HFF-Myc (cell line): Measurements from ENCODE around the gene DUS2.
A peak's percentile ranks its signal among the peaks of the same experiment; 100 is the strongest.
"Not testable (repeated sequence)": the region's sequence is repeated elsewhere in the genome, so short reads cannot be mapped to it uniquely, and the experiment has no call there.

Experiments
- DNase-seq: peaks from one replicate; pipeline ENCODE4 v3.0.0-alpha.2; 2011; ENCODE audit warnings: low read depth; ENCODE audit errors: extremely low read depth
- H3K4me3 ChIP-seq: replicated peaks from 2 replicates; pipeline ENCODE4 v1.5.1; 2011; ENCODE audit warnings: low read depth, mild to moderate bottlenecking, control low read depth, low read length
- TF ChIP-seq, protein P1 (sequence below): IDR thresholded peaks from 2 replicates; pipeline ENCODE4 v1.5.1; 2012; ENCODE audit warnings: mild to moderate bottlenecking, low read depth, low read length, control low read depth; ENCODE audit errors: missing control alignments

DUS2 gene

DNA sequence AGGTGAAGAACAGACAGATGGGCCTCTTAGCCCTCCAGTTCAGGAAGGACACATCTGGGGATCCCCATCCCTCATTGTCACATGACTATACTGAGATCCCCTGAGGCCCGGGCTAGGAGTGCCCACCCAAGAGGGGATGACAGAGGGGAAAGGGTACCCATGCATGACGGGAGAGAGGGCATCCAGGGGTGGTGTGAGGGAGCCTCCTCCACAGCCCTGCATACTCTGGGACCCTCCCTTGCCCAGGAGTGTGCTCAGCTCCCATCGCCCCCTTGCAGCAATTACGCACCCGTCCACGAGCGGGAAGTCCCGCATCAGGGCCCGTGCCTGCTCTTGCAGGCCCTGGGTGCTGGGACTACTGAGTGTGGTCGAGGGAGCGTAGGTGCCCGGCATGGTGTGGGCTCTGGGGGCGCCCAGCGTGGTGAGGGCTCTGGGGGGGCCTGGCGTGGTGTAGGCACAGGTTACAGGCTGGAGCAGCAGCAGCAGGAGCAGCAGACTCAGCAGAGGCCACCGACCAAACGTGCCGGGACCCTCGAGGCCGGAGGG is 30.4 kb upstream of the DUS2 start:
- TF ChIP-seq, protein P1, sequence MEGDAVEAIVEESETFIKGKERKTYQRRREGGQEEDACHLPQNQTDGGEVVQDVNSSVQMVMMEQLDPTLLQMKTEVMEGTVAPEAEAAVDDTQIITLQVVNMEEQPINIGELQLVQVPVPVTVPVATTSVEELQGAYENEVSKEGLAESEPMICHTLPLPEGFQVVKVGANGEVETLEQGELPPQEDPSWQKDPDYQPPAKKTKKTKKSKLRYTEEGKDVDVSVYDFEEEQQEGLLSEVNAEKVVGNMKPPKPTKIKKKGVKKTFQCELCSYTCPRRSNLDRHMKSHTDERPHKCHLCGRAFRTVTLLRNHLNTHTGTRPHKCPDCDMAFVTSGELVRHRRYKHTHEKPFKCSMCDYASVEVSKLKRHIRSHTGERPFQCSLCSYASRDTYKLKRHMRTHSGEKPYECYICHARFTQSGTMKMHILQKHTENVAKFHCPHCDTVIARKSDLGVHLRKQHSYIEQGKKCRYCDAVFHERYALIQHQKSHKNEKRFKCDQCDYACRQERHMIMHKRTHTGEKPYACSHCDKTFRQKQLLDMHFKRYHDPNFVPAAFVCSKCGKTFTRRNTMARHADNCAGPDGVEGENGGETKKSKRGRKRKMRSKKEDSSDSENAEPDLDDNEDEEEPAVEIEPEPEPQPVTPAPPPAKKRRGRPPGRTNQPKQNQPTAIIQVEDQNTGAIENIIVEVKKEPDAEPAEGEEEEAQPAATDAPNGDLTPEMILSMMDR = no peak
- DNase-seq = no peak
- H3K4me3 ChIP-seq = no peak overlapping the region

DNA sequence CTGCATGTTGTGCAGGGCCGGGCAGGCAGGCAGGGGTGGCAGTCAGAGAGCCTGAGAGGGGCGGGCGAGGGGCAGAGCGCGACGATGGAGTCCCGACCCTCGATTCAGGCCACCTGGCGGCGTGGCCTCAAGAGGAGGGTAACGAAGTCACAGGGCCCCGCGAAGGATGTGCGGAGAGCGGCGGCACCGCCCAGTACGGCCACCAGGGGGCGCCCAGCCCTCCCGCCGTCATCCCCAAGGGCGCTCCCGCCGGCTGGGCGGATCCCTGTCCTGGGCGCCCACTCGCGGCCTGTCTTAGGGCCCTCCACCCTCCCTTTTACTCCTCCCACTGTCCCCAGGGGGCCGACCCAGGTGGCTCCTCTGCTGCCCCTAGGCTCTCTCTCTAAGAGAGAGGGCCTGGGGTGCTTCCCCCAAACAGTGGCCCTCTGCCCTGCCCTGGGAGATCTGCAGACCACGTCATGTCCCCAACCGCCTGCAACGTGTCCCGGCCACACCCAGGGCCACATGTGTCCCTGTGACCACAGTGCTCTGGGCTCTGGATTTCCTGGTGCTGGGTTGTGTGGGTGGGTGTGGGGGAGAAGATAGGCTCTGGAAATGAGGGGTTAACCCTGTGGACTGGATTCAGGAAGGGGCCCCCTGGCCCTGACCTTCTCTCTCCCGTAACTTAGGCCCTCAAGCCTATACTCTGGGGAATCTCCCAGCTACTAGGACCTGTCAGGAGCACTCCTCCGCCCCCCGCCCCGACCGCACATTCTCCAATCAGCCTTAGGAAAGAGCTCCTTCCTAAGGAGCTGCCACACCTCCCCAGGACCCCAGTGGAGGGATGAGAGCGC is 29.7 kb upstream of the DUS2 start:
- no peak for DNase-seq
- TF ChIP-seq, protein P1 = peak; percentile 91
- H3K4me3 ChIP-seq = no peak overlapping the region

DNA sequence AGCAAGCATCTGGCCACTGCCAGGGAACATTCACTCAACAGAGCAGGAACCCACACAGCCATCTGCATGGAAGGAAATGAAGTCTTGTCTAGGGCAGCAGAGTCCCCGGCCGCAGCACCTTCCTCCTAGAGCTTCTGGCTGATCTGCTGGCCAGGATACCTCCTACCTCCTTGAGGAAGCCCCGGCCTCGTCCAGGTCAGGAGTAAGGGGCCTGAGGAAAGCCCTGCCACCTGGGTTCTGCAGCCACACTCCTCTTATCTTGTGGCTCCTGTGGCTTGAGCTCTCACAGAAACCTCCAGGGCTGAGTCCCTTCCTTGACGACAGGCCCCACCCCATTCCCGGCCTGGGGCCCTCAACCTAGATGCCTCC is 29.1 kb upstream of the DUS2 start:
- H3K4me3 ChIP-seq, DNase-seq: not testable (repeated sequence)

DNA sequence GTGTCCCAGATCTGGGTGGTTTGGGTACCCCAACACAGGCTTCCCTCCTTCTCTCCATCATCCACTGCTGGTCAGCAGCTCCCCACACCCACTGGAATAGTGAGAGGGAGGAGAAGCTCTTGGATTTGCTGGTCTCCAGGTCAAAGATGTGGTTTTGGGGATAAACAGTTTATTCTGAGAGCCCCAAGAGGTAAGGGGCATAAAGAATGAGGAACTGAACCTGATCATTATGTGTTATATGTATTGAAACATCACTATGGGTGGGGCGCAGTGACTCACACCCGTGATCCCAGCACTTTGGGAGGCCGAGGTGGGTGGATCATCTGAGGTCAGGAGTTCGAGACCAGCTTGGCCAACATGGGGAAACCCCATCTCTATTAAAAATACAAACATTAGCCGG is 27.7 kb upstream of the DUS2 start:
- DNase-seq = no peak
- no peak overlapping the region for H3K4me3 ChIP-seq
- TF ChIP-seq, protein P1 = no peak

DNA sequence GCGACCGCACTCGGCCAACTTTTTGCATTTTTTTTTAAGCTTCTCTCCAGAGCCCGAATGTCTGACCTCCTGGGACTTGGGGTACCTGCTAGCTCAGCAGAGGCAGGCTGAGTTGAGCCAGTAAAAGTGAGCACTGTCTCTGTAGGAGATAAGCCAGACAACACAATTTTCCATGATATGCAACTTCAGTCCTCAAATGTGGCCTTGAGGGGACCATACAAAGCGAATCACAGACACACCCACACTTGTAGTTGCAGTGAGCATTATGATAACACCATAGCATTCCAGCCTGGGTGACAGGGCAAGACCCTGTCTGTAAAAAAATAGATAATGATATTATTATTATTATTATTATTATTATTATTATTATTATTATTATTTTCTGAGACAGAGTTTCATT is 26.4 kb upstream of the DUS2 start:
- DNase-seq = no peak
- TF ChIP-seq, protein P1 = no peak
- no peak overlapping the region for H3K4me3 ChIP-seq

DNA sequence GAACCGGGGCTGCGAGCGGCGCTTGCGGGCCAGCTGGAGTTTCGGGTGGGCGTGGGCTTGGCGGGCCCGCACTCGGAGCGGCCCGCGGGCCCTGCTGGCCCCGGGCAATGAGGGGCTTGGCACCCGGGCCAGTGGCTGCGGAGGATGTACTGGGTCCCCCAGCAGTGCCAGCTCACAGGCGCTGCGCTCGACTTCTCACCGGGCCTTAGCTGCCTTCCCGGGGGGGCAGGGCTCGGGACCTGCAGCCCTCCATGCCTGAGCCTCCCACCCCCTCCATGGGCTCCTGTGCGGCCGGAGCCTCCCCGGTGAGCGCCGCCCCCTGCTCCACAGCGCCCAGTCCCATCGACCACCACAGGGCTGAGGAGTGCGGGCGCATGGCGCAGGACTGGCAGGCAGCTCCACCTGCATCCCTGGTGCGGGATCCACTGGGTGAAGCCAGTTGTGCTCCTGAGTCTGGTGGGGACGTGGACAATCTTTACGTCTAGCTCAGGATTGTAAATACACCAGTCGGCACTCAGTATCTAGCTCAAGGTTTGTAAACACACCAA is 24.8 kb upstream of the DUS2 start:
- DNase-seq, H3K4me3 ChIP-seq: not testable (repeated sequence)

DNA sequence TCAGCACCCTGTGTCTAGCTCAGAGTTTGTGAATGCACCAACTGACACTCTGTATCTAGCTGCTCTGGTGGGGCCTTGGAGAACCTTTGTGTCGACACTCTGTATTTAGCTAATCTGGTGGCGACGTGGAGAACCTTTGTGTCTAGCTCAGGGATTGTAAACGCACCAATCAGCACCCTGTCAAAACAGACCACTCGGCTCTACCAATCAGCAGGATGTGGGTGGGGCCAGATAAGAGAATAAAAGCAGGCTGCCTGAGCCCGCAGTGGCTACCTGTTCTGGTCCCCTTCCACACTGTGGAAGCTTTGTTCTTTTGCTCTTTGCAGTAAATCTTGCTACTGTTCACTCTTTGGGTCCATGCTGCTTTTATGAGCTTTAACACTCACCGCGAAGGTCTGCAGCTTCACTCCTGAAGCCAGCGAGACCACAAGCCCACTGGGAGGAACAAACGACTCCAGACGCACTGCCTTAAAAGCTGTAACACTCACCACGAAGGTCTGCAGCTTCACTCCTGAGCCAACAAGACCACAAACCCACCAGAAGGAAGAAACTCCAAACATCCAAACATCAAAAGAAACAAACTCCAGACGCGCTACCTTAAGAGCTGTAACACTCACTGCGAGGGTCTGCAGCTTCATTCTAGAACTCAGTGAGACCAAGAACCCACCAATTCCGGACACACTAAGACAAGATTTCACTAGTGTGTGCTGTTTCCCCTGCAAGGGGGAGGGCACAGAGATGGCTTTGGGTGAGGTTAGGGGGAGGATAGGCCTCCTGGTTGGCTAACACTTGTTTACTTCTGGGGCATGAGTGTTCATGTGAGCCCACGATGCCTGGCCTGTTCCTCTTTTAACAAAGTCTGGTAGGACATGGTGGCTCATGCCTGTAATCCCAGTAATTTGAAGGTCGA is 24.1 kb upstream of the DUS2 start, which contains the start of gene DPEP2:
Gene DPEP2 (minus strand): TSS at position 706 of the 910 bp plus-strand sequence. CDS start 6,272 bp downstream, outside the sequence.
- DNase-seq = not testable (repeated sequence)

DNA sequence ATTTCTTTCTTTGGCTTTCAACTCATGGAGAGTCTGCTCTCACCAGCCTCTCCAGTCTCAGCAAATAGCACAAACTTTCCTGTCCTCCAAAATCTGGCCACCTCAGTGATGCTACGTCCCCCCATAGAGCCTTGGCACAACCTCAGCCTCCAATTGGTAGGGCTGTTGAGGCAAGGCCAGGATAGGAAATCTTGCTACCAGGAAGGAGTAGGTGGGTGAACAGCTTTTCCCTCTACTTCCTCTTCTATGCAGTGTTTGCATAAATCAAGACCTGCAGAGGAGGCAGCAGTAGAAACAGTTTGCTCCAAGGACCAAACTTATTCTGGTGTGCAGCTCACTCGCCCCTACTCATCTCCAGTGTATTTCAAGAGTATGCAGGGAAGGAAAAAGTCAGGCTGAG is 23.1 kb upstream of the DUS2 start:
- TF ChIP-seq, protein P1 = no peak
- DNase-seq = no peak
- H3K4me3 ChIP-seq = no peak overlapping the region

More for the DNA sequence above, 24.1 kb upstream of the DUS2 start, which contains the start of gene DPEP2:
- not testable (repeated sequence) for H3K4me3 ChIP-seq
